GM23248 (cell line): ENCODE results near the gene CDH10.

Experiments used
- EZH2 ChIP-seq: fragments of 200-600 bp; sonication (generic); IDR thresholded peaks from 2 replicates; pipeline ENCODE4 v1.6.1; 2018; ENCODE audit warnings: antibody characterized with exemption, mild to moderate bottlenecking; ENCODE audit not compliant: insufficient read depth, poor library complexity, severe bottlenecking
- EZH2phosphoT487 ChIP-seq: fragments of 200-600 bp; sonication (generic); IDR thresholded peaks from 2 replicates; pipeline ENCODE4 v1.6.1; 2018; ENCODE audit warnings: antibody characterized with exemption, moderate library complexity, mild to moderate bottlenecking, low read depth; ENCODE audit not compliant: insufficient read depth

DNA sequence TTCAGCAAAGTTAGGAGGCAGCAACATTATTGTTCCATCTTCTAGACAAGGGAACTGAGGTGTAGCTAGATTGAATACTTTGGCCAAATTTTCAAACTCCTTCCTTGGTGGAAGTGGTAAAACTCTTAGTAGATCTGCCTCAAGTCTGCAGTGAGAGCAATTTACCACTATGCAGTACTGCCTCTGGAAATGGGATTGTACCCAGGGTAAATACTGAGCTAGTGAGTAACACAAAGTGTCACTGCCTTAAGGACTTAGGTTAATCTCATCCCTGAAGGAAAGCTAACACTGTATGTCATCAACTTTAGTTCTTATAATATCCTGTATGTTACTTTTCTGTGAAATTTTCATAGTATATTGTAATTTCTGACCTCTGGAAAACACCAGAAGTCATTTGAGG lies 13.9 kb downstream of the CDH10 start:
- TF ChIP-seq EZH2phosphoT487 (no peak), EZH2 (no peak)
